Sciatic nerve (tissue), 2 donors: ENCODE data around the gene CROT. TPM values are rescaled to one million over a fixed set of nuclear protein-coding genes. Genes with fewer than 3 reads are reported as not detected.
A peak's percentile ranks its signal among the peaks of the same experiment; 100 is the strongest.

Experiments
- ATAC-seq: fragments of 200-7000 bp; cut with Tn5 transposase; one replicate; pipeline ENCODE4 v1.9.1; 2020; ENCODE audit warnings: mild to moderate bottlenecking, moderate library complexity
- DNase-seq: peaks from one replicate; pipeline ENCODE4 v3.0.0-alpha.2; 2020; ENCODE audit warnings: low spot score
- intact Hi-C: fragments of 100-400 bp; cut with DNase I; formaldehyde crosslinking; loops from one replicate; pipeline ENCODE4 v1.14.2; 2022
- total RNA-seq: library from RNA; stranded (reverse); fragmentation: NEBNext Ultra II Directional; extraction: Animal tissue kit (Norgen Biotek cat#: 25700); gene quantifications from one replicate; pipeline ENCODE4 v1.2.1, GENCODE V29; 2021
- donor health status: DM: no; HTN: no; CAD: no.
- donor health status: DM: no; HTN: no; CAD: no.

The CROT gene
- total RNA-seq, 1 donor from 2014 or later = 13.1 TPM

DNA sequence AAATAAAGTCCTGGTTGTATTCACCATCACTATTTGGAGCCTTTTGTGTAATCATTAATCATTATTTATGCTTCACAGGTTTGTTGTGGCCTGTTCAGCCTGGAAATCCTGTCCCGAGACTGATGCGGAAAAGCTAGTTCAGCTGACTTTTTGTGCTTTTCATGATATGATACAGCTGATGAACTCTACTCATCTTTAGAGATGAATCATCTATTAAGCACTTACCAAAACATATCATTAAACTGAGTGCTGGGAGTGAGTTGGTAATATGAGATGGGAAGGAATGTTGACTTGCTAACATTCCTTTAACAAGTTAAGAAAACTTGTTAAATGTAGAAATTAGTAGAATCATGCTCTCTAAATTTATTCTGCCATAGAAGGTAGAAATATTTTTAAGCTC lies 53.0 kb downstream of the CROT start:
- intact Hi-C loops = no loop called here
- DNase-seq = no peak
- ATAC-seq = no peak

DNA sequence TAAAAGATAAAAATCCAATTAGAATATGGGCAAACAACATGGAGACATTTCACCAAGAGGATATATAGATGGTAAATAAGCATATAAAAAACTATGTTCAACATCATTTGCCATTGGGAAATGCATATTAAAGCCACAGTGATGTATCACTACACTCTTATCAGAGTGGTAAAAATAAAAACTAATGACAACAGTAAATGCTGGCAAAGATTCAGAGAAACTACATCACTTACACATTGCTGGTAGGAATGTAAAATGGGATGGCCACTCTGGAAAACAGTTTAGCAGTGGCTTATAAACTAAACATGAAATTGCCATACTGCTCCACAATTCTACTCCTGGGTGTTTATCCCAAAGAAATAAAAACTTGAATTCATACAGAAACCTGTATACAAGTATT lies 59.2 kb downstream of the CROT start:
- no peak for ATAC-seq
- DNase-seq = no peak
- intact Hi-C loops = no loop called here

DNA sequence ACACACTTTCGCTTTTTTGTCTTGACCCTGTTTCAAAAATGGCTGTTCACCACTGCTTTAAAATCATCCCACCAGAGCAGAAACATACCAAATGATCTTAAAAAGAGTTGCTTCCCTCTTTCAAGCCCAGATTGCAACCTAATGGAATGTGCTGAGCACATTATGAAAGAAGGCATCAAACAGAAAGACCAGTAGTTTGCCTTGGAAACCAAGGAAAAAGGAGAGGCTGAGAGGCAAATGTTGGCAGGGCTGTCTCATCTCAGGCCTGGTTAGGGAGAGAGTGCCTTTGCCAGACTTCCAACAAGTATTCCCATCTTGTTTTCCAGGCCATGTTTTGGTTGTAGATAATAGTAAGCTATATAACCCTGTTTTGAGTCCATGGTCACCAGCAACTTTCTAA lies 65.7 kb downstream of the CROT start:
- DNase-seq (no peak), ATAC-seq (no peak)
- intact Hi-C loops = no loop called here

DNA sequence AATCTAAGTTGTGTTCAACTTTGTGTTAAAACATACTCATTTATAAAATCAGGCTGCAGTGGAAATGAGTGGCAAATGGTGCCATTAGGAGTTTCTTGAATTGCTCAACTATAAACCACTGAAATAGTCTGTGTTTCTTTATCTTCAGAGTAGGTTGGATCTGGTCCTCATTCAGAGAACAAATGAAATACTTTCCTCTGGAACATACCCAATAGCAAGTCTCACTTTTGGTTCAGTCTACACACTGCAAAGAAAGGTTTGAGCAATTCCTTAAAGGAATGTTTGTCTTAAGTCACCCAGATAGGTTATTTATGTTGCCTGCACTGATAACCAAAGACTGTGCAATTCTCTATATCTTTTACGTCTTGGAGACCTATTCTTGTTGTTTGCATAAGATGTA lies 67.6 kb downstream of the CROT start:
- DNase-seq = no peak
- ATAC-seq = no peak
- intact Hi-C loops = no loop called here

DNA sequence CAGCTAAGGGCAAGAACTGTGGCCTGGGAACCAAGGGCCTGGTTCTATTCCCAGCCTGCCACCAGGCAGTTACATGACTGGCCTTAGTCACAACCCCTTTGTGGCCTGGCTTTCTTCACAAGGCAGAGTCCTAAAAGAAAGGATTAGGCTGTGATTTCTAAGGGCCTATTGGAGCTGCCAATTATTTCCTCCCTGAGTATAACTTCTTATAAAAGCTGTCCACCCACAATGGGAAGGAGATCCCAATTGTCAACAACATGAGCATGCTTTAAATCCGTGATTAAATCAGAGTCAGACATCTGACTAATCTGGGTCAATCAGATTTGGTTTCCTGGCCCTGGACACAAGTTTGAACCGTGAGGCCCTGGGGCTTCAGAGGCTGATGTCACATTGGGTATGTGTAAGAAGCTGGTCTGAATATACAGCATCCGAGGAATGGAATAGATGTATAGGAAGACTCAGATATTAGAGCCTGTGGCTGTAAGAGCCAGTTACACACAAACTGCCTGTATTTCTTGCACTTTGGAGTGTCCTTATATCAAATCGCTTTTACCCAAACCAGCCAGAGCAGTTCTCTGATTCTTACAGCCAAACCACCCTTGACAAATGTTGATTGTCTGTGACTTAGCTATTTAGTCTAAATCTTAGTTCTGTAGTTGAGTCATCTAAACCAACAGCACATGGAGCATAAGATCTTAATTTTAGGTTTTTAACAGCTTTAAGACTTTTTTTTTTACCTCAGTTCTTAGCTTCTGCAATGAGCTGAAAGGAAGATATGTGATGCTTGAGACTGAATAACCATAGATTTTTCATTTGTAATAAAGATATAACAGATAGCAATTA lies 68.7 kb downstream of the CROT start:
- ATAC-seq (no peak), DNase-seq (no peak)
- intact Hi-C loops = no loop called here

DNA sequence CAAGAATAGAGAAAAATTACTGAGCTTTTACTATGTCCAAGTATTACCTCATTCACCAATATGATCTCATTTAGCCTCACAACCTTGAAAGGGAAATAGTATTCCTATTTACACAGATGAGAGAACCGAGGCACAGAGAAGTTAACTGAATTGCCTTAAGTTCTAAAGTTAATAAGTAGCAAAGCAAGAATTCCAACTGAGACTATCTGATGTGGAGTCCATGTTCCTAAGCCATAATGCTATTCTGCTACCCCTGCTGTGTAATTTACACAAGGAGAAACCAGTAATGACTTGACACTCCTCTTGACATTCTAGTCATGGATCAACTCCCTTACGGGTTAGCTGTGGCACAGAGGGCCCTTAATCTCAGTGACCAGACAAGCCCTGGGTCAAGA lies 69.3 kb downstream of the CROT start:
- ATAC-seq = no peak
- DNase-seq = no peak
- intact Hi-C loops = loop anchor here (5.0 kb wide), 1 partner anchor 102 kb away; no protein-coding TSS in a partner anchor

DNA sequence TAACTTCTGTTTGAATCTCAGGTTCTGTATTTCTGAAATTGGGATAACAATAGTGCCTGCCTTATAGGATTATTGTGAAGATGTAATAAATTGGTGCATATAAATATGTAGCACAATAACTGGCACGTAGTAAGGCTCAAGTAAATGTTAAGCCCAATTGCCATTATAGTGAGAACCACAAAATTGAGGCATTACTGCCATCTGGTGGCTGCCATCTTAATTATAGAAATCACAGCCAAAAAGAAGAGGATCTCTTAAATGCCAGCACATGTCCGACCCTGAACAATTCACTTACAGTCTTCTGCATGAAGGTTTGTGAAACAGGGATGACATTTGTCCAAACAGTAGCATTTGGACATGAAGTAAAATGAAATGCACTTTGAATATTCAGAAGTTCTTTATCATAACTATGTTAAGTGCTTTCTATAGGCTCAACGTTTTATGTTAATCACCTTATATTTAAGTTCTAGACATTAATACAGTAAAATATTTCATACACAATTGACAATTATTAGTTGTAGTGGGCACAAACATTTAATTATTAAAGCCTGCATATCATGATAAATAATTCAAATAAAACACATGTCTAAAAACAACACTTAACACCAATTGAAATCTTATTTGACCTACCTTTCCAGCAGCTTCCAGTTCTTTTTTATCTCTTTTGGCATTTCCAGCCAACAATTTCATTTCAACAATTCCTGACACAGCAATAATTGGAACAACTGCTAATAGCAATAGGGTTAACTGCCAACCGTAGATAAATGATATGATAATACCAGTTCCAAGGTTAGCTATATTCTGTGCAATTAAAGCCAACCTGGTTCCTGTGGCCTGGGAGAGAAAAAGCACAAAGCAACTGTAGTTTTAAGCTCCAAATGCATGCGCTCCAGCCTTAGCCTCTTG lies 71.5 kb downstream of the CROT start:
- intact Hi-C loops = loop anchor here (5.0 kb wide), 1 partner anchor 105 kb away; no protein-coding TSS in a partner anchor
- DNase-seq (peak; percentile 73), ATAC-seq (peak; percentile 68)

DNA sequence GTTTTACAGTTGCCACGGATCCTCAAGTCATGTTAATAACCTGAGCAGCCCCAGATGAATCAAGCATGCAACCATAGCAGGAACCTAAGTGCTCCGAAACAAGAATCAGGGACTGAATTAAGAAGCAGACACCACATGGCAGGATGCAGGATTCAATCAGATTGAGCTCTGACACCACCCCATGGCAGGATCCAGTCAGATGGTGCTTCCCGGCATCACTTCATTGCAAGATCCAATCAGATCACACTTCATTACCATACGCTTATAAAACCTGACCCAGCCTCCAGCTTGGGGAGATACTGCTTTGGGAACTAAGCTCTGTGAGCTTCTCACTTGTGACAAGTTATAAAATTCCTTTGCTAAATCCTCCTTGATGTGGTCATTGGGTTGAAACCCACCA lies 74.7 kb downstream of the CROT start:
- intact Hi-C loops = no loop called here
- DNase-seq = no peak

DNA sequence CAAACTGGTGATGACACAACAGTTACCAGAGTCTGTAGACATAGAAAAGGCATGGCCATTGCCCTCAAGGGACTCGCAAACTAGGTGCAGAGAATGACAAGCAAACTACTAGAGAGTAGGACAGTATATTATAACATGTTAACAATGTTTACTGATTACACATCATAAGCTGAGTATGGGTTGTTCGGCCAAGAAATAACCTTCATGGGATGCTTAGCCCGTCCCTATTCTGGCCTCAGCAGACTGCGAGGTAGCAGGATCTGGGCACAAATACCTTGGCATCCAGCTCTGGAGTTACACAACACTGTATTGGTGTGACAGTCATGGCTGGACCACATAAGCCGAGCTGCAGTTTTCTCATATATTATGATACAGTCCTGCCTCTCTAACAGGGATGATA lies 78.6 kb downstream of the CROT start:
- ATAC-seq (no peak), DNase-seq (no peak)
- intact Hi-C loops = no loop called here

More for the DNA sequence above, 74.7 kb downstream of the CROT start:
- ATAC-seq = no peak

DNA sequence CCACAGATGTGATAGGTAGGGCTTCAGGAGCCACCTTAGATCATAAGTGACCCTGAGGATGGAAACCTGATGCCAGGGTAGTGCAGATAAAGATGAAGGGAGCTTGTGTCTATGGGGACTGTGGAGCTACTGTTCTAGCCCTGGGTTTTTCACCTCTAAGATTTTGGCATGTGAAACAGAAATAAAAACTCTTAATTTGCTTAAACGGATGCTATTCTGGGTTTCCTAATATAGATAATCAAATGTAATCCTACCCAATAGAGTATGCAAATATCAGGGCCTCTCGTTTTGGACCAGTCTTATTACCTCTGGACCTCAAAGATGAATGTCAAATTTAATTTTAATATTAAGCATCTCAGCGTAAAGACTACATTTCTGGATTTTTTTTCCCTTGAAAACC lies 80.7 kb downstream of the CROT start:
- DNase-seq (no peak), ATAC-seq (no peak)
- intact Hi-C loops = no loop called here

DNA sequence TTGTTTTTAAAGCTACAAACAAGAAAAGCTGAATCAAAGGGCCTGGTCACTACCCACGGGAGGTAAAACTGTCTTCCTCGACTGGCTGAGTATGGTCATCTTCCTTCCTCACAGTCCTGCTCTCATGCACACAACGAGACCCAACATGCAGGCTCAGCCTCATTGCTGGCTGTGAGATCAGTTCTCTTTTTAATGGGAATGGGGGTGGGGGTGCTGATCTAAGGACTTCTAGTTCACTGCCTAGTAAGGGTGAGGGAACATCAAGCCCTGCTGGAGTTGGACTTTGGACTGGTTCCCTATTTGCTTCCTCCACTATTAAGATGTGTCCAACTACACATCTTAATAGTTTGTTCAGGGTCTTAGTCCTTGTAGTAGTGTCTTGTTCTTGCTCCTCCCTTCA lies 81.8 kb downstream of the CROT start:
- DNase-seq = no peak
- peak; percentile 59 for ATAC-seq
- intact Hi-C loops = no loop called here

DNA sequence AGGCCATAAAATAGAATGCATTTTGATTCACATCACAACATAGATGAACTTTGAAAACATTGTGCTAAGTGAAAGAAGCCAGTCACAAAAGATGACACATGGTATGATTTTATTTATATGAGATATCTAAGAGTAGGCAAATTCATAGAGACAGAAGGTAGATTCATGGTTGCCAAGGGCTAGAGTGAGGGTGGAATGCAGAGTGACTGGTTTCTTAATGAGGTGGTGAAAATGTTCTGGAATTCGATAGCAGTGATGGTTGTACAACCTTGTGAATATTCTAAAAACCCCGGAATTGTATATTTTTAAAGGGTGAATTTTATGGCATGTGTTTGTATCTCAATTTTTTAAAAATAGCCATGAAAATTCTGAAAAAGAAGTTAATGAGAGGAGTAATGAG lies 87.1 kb downstream of the CROT start:
- intact Hi-C loops = no loop called here
- DNase-seq (no peak), ATAC-seq (no peak)

DNA sequence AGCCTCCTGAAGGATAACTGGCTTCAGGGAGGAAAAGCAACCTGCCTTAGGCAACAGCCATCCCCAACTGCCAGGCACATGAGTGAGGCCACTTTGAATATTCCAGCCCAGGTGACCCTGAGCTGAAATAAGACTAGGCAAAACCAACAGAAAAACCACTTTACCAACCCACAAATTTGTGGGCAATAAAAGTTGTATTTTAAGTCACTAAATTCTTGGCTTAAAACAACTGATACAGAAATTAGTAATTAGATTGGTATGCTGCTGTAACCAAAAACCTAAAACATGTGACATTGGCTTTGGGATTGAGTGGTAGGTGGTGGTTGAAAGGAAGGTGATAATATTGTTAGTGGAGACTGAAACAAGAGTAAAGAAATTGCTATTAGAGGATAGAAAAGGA lies 90.1 kb downstream of the CROT start:
- intact Hi-C loops = no loop called here
- ATAC-seq (no peak), DNase-seq (no peak)

DNA sequence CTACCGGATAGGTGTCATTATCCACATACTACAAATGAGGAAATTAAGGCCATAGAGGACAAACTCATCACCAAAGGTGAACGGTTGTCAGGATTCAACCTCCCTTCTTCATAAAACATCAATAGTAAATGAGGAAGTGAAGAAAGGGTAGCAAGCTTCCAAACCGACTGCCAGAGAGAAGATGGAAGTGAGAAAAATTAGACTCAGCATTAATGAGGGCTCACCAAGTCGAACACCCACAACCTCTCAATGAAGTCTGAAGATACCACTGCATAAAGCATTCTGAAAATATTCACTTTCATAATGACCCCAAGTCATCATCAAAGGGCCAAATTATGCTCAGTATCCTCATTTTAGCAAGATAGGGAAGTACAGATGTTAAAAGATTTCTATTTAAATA lies 100.4 kb downstream of the CROT start:
- DNase-seq (no peak), ATAC-seq (no peak)
- intact Hi-C loops = no loop called here

DNA sequence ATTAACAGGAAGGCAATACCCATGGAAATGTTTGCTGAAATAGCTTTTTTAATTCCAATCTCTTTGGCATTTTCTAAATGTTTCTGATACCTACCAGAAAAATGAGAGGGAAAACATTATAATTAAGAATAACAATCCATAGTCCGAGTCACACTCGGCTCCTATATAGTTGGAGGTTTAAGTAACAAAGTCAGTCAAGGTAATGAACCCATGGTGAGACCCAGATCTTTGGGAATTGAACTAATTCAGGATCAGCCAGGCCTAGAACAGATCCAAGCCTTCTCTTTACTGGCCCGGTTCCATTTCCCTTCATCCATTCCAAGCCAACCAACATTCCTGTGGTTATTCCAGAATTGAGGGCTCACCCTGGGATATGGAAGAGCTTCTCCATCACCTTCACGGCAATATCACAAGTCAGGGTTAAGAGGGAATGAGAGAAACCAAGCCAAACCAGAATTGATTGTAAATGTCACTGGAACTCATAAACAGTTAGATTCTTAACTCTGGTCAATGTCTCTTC lies 101.7 kb downstream of the CROT start:
- intact Hi-C loops = no loop called here
- ATAC-seq (no peak), DNase-seq (no peak)

DNA sequence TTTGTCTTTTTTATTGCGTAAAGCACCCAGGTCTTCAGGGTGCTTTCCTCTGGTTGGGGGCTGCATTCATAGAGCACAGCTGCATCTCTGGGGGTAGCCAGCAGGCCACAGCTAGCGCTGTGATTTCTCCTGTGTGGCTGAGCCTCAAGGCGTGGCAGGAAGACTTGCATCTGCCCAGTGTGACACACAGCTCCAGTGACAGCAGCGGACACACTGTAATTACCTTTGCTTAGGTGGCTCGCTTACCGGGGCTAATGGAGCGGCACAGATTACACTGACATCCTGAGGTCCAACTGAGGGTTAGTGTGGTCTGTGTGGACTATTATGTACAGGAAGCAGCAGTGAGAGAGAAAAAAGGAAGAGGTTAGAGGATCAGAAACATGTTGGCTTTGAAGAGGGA lies 102.9 kb downstream of the CROT start:
- ATAC-seq = no peak
- no peak for DNase-seq
- intact Hi-C loops = no loop called here
